ENCODE measurements around the gene ALDH1B1.

The ALDH1B1 gene

DNA sequence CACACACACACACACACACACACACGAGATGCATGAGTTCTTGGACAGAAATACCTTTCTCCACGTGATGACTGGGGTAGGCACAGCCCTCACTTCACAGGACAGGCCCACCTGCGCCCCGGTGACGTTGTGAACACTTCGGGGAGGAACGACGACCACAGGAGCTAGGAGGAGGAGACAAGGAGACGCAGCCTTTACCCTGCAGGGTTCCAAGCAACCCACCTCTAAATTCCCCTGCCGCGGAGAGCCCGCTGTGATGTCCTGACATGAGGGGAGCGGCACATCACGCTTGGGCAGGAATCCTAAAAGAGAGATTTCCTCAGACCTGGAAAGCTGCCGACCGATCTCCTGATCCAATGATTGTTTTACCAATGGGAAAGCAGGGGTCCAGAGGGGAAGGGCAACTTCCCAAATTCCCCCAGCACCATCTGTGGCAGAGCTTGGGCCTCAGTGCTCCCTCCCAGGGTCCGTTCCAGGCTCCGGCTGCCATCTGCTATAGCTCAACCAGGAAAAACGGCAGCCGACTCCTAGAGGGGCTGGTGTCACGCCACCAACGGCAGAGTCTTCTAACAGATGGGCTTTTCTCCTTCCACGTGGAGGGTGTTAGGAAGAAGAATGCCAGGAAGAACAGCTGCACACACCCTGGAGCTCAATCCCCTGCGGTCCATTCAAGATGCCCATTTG, 21.7 kb downstream of the ALDH1B1 start:
- CTCF ChIA-PET, result interaction anchor here (1.0 to 1.3 kb wide), 2 partner anchors 13 to 16 kb away, joined by 3 to 4 read pairs; no protein-coding TSS in a partner anchor
- no peak overlapping the region for H3K4me3 ChIP-seq (ENCODE audit: low read depth, low read length)

DNA sequence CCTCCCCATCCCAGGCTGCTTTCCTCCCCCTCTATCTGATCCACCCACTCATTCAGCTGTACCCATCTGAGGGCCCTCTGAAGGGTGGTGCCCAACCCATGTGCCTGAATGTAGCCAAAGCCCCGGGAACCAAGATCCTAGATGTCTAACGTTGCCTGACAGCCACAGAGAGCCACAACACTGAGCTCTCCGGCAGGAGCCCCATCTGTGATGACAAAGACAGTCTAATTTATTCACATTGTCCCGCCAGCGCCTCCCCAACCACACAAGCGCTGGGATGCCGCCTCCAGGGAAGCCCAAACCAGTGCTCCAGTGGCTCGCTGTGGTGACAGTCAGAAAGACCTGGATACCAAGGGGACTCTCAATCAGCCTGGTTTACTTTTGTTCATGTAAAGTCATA, 23.4 kb downstream of the ALDH1B1 start:
- no peak overlapping the region for H3K4me3 ChIP-seq (ENCODE audit: low read depth, low read length)
- CTCF ChIA-PET, result interaction anchor here (0.6 to 3.0 kb wide), 3 partner anchors 18 to 932 kb away, joined by 3 to 27 read pairs (median 3); no protein-coding TSS in a partner anchor
- no peak for DNase-seq (ENCODE audit: low read depth, low spot score)
- POLR2A ChIA-PET, result no interaction called here
- TF ChIP-seq, protein P1, sequence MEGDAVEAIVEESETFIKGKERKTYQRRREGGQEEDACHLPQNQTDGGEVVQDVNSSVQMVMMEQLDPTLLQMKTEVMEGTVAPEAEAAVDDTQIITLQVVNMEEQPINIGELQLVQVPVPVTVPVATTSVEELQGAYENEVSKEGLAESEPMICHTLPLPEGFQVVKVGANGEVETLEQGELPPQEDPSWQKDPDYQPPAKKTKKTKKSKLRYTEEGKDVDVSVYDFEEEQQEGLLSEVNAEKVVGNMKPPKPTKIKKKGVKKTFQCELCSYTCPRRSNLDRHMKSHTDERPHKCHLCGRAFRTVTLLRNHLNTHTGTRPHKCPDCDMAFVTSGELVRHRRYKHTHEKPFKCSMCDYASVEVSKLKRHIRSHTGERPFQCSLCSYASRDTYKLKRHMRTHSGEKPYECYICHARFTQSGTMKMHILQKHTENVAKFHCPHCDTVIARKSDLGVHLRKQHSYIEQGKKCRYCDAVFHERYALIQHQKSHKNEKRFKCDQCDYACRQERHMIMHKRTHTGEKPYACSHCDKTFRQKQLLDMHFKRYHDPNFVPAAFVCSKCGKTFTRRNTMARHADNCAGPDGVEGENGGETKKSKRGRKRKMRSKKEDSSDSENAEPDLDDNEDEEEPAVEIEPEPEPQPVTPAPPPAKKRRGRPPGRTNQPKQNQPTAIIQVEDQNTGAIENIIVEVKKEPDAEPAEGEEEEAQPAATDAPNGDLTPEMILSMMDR (IDR thresholded peaks at IDR 0.05; ENCODE audit: insufficient read depth, low read length, missing control alignments), result no peak

More for the DNA sequence above, 21.7 kb downstream of the ALDH1B1 start:
- TF ChIP-seq, protein P1 (IDR thresholded peaks at IDR 0.05; ENCODE audit: insufficient read depth, low read length, missing control alignments), result no peak
- DNase-seq (ENCODE audit: low read depth, low spot score), result no peak
- POLR2A ChIA-PET, result interaction anchor here (0.6 to 0.7 kb wide), 2 partner anchors 257 to 514 kb away, joined by 3 to 6 read pairs; no protein-coding TSS in a partner anchor

DNA sequence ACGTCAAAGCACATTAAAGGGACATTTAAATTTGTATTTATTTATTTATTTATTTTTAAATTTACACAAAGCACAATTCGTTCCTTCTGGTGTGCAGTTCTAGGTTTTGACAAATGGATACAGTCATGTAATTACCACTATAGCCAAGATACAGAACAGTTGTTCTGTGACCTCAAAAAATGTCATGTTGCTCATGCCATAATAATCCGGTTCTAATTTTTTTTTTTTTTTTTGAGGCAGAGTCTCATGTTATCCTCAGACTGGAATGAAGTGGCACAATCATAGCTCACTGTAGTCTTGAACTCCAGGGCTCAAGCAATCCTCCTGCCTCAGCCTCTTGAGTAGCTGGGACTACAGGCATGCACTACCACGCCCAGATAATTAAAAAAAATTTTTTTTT, 24.0 kb downstream of the ALDH1B1 start:
- CTCF ChIA-PET, result interaction anchor here (1.0 to 3.0 kb wide), 8 partner anchors 9 to 21 kb away, joined by 3 to 27 read pairs (median 4); no protein-coding TSS in a partner anchor
- POLR2A ChIA-PET, result no interaction called here
- TF ChIP-seq, protein P1 (IDR thresholded peaks at IDR 0.05; ENCODE audit: insufficient read depth, low read length, missing control alignments), result no peak
- no peak overlapping the region for H3K4me3 ChIP-seq (ENCODE audit: low read depth, low read length)
- DNase-seq (ENCODE audit: low read depth, low spot score), result no peak

DNA sequence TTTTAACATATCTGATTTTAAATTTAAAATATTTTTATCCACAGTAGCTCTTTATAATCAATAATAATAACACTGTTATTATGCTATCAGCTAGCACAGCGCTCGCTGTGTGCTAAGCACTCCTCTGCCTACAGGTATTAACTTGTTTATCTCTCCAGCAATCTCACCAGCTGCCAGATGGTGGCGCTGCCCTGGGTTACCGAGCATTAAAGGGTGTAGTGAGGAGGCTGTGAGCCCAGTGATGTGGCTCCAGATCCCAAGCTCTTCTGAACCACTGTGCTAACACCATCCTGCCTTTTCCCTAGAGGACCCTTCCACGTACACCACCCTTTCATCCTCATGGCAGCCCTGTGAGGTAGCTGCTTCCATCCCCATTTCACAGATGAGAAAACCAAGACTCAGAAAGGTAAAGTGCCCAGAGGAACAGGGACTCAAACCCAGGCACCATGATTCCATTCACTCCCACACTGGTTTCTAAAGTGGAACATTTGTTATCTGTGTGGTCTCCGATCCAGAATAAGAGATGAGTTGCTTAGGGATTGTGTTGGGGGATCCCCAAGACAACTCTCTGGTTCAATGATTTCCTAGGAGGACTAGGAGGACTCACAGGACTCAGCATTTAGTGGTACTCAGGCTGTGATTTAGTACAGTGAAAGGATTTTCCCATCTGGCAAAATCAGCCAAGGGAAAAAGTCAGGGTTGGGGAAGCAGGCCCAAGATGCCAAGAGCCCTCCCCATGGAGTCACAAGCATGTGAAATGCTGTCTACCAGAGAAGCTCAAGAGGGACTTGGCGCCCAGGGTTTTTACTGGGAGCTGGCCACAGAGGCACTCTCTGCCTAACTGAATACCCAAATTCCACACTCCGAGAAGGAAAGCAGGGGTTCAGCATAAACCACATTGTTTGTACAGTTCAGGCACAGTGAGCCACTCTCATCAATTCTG, 24.8 kb downstream of the ALDH1B1 start:
- DNase-seq (ENCODE audit: low read depth, low spot score), result no peak
- ChIA-PET CTCF (interaction anchor here (0.8 to 3.0 kb wide), 9 partner anchors 10 to 39 kb away, joined by 3 to 27 read pairs (median 4); no protein-coding TSS in a partner anchor), POLR2A (no interaction called here)
- TF ChIP-seq, protein P1 (IDR thresholded peaks at IDR 0.05; ENCODE audit: insufficient read depth, low read length, missing control alignments), result peak; percentile 39
- H3K4me3 ChIP-seq (ENCODE audit: low read depth, low read length), result no peak overlapping the region

DNA sequence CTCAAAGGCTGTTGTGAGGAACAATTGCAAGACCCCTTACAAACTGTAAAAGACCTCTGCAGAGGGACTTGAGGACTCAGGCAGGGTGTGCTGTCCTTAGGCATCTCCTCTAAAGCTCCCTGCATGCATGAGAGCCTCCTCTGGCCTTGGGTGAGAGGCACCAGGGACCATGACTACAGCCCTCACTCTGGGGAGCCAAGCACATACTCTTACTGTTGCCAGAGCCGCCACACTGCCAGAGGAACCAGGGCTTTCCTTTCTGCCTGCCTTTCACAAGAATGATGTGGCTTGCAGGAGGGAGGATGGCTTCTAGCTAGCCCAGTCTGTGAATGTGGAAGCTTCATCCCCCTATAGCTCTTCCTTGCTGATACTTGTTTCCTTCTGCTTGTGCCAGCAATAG, 25.9 kb downstream of the ALDH1B1 start:
- TF ChIP-seq, protein P1 (IDR thresholded peaks at IDR 0.05; ENCODE audit: insufficient read depth, low read length, missing control alignments), result no peak
- CTCF ChIA-PET, result interaction anchor here (0.8 to 3.0 kb wide), 4 partner anchors 10 to 38 kb away, joined by 3 to 27 read pairs (median 8); no protein-coding TSS in a partner anchor
- H3K4me3 ChIP-seq (ENCODE audit: low read depth, low read length), result no peak overlapping the region
- no peak for DNase-seq (ENCODE audit: low read depth, low spot score)
- POLR2A ChIA-PET, result no interaction called here

Data from AG04449 (cell line).